CD1c-positive myeloid dendritic cell (primary cell): ENCODE results near the gene NELL2.
"Not testable (repeated sequence)": the region's sequence is repeated elsewhere in the genome, so short reads cannot be mapped to it uniquely, and the experiment has no call there.

Source experiments
- DNase-seq: peaks from one replicate; pipeline ENCODE4 v3.0.0-alpha.2; 2016; ENCODE audit errors: extremely low spot score

NELL2 gene

GRCh38 chr12:44696542-44696941 lies 179.6 kb downstream of the NELL2 start:
- DNase-seq = no peak

GRCh38 chr12:44694017-44694416 lies 182.1 kb downstream of the NELL2 start:
- no peak for DNase-seq

GRCh38 chr12:44689587-44689986 lies 186.5 kb downstream of the NELL2 start:
- DNase-seq = no peak

GRCh38 chr12:44686821-44687432 lies 189.2 kb downstream of the NELL2 start:
- DNase-seq = not testable (repeated sequence)

- DNase-seq = no peak
Observed at GRCh38 chr12:44677724-44678123, 198.4 kb downstream of the NELL2 start.

GRCh38 chr12:44674875-44675274 lies 201.2 kb downstream of the NELL2 start:
- DNase-seq = no peak

- DNase-seq = no peak
Observed at GRCh38 chr12:44673811-44674210, 202.3 kb downstream of the NELL2 start.

- DNase-seq = no peak
Observed at GRCh38 chr12:44672042-44672441, 204.1 kb downstream of the NELL2 start.

GRCh38 chr12:44668443-44668842 lies 207.7 kb downstream of the NELL2 start:
- no peak for DNase-seq

- no peak for DNase-seq
Observed at GRCh38 chr12:44667461-44667860, 208.7 kb downstream of the NELL2 start.

- DNase-seq = no peak
Observed at GRCh38 chr12:44663291-44663690, 212.8 kb downstream of the NELL2 start.

- DNase-seq = no peak
Observed at GRCh38 chr12:44655846-44656245, 220.3 kb downstream of the NELL2 start.

GRCh38 chr12:44654646-44655639 lies 221.2 kb downstream of the NELL2 start:
- no peak for DNase-seq

- DNase-seq = no peak
Observed at GRCh38 chr12:44653861-44654527, 222.1 kb downstream of the NELL2 start.

- no peak for DNase-seq
Observed at GRCh38 chr12:44649693-44650092, 226.4 kb downstream of the NELL2 start.

GRCh38 chr12:44647917-44648690 lies 228.0 kb downstream of the NELL2 start:
- DNase-seq = no peak

GRCh38 chr12:44640427-44641190 lies 235.5 kb downstream of the NELL2 start:
- no peak for DNase-seq

- no peak for DNase-seq
Observed at GRCh38 chr12:44637875-44638274, 238.2 kb downstream of the NELL2 start.

- no peak for DNase-seq
Observed at GRCh38 chr12:44628180-44628579, 247.9 kb downstream of the NELL2 start.

GRCh38 chr12:44627387-44628166 lies 248.5 kb downstream of the NELL2 start:
- no peak for DNase-seq
